Activated T-helper 1 cell treated with anti-CD3 and anti-CD28 coated beads, Interleukin-12 subunit alpha, Interleukin-12 subunit beta, Interleukin-2, Interleukin-4 antibody, amounts not matched to agents 30 ng/mL and 10 ng/mL and 1 ng/mL, durations not matched to agents 14 hours and 24 hours and 36 hours (primary cell): ENCODE results near the gene NTHL1. TPM values are rescaled to one million over a fixed set of nuclear protein-coding genes. Genes with fewer than 3 reads are reported as not detected.
A peak's percentile ranks its signal among the peaks of the same experiment; 100 is the strongest.

Experiments used
- DNase-seq: peaks from one replicate; pipeline ENCODE4 v3.0.0; 2021; ENCODE audit warnings: low spot score
- H3K27ac Mint-ChIP-seq: one replicate; pipeline ENCODE4 v1.8.0; 2021; ENCODE audit warnings: mild to moderate bottlenecking, mixed read lengths
- H3K27me3 Mint-ChIP-seq: one replicate; pipeline ENCODE4 v1.8.0; 2022; ENCODE audit warnings: mild to moderate bottlenecking, moderate library complexity, mixed read lengths; ENCODE audit not compliant: insufficient read depth
- H3K36me3 Mint-ChIP-seq: one replicate; pipeline ENCODE4 v1.8.0; 2021; ENCODE audit warnings: low read depth, mixed read lengths
- H3K4me1 Mint-ChIP-seq: one replicate; pipeline ENCODE4 v1.8.0; 2021; ENCODE audit warnings: low read depth, mixed read lengths
- H3K4me3 Mint-ChIP-seq: one replicate; pipeline ENCODE4 v1.8.0; 2021; ENCODE audit warnings: mild to moderate bottlenecking, moderate library complexity, mixed read lengths
- H3K9me3 Mint-ChIP-seq: one replicate; pipeline ENCODE4 v1.8.0; 2021; ENCODE audit warnings: mixed read lengths
- intact Hi-C: fragments of 100-400 bp; cut with micrococcal nuclease; formaldehyde crosslinking; loops from one replicate; pipeline ENCODE4 v1.15.1; 2024
- total RNA-seq: library from RNA; stranded (reverse); gene quantifications from 2 replicates; pipeline ENCODE4 v1.2.3, GENCODE V29; 2022

The NTHL1 gene
- total RNA-seq, 1 donor from 2014 or later = 50.0 TPM

DNA sequence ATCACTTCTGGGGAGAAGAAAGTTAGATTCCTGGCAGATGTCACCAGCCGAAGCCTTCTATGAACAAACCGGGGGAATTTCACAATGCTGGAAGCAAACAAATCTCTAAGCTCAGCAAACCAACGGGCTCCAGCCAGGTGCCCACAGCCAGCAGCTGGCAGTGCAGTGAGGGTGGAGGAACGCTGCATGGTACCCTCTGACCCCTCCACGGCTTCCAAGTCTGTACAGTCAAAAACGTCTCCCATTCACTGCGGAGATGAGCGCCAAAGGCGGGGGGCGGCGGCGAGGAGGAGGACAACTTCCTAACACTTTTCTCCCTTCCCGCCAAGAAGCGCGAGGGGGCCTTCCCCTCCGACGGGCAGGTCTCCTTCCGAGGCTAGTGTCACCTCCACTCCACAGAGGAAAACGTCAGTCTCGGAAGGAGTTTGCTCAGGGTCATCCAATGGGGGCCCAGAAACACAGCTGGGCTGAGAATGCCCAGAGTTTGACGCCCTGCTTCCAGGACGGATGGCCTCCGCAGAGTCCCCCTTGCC, 38.9 kb downstream of the NTHL1 start:
- peaks cover 26% of the 10 kb centered on the region for H3K4me1 Mint-ChIP-seq
- DNase-seq = no peak
- H3K27me3 Mint-ChIP-seq = no peaks in the 10 kb centered on the region
- intact Hi-C loops = loop anchor here (1.0 kb wide), 3 partner anchors 15 to 39 kb away; partner anchors contain the start of genes NTHL1 and TSC2
- peaks cover 14% of the 10 kb centered on the region for H3K36me3 Mint-ChIP-seq
- peak overlapping the region; percentile 86 for H3K27ac Mint-ChIP-seq
- H3K4me3 Mint-ChIP-seq = peak overlapping the region; percentile 91
- no peaks in the 10 kb centered on the region for H3K9me3 Mint-ChIP-seq

DNA sequence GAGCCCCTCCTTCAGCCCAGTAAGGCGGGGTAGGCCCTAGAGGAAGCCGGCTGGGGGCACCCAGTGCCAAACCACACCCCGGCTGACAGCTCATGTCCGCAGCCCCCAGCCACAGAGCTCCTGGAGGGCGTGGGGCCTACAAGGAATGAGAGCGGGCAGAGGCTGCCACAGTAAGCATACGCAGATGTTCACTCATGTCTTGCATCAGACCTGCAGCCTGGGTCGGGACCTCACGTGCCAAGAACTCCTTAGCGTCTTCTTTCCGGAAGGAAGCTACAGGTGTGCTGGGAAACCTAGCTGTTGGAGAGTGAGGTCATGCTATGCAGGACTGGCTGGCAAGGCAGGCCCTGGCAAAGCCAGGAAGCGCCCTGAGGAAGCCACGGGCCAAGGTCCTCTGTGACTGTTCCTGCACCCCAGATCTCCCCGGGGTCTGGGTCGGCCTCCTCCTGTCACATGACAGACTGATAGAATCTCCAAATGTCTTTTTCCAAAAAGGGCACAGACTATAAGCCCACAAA, 39.6 kb downstream of the NTHL1 start:
- DNase-seq = no peak
- no peaks in the 10 kb centered on the region for H3K27me3 Mint-ChIP-seq
- H3K4me3 Mint-ChIP-seq = peak overlapping the region; percentile 91
- peaks cover 26% of the 10 kb centered on the region for H3K4me1 Mint-ChIP-seq
- no peaks in the 10 kb centered on the region for H3K9me3 Mint-ChIP-seq
- H3K36me3 Mint-ChIP-seq = peaks cover 14% of the 10 kb centered on the region
- intact Hi-C loops = no loop called here
- peak overlapping the region; percentile 86 for H3K27ac Mint-ChIP-seq

DNA sequence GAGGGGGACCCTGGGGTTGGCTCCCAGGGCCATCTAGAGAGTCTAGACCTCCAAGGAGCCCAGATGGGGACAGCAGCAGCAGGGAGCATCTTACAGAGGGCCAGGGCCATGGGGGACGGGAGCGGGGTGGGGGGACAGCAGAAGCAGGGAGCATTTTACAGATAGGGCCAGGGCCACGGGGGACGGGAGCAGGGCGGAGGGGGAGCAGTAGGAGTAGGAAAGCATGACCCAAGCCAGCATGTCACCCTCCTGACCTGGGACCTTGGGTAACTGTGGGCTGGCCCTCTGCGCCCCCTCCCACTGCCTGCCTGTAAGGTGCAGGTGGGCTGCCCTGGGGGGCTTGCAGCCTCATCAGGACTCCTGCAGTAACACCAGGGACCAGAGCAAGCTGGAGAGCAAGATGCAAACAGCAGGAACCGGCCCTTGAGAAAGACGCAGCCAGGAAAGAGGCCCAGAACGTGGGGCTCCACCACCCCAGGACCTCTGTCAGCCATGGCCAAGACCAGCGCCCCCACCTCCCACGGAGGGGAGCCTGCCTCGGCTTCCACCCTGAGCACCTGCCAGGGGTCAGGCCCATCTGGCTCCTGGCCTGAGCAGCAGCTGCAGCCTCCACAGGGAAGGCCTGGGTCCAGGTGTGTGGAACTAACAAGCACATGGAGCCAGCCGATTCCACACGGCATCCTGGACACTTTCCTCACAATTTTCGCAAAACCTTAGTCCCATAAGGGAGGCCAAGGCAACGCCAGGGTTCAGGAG, 40.4 kb downstream of the NTHL1 start:
- intact Hi-C loops = no loop called here
- no peaks in the 10 kb centered on the region for H3K9me3 Mint-ChIP-seq
- DNase-seq = no peak
- peak overlapping the region; percentile 80 for H3K27ac Mint-ChIP-seq
- H3K36me3 Mint-ChIP-seq = peaks cover 17% of the 10 kb centered on the region
- no peaks in the 10 kb centered on the region for H3K27me3 Mint-ChIP-seq
- H3K4me1 Mint-ChIP-seq = peaks cover 26% of the 10 kb centered on the region
- H3K4me3 Mint-ChIP-seq = peak overlapping the region; percentile 91

DNA sequence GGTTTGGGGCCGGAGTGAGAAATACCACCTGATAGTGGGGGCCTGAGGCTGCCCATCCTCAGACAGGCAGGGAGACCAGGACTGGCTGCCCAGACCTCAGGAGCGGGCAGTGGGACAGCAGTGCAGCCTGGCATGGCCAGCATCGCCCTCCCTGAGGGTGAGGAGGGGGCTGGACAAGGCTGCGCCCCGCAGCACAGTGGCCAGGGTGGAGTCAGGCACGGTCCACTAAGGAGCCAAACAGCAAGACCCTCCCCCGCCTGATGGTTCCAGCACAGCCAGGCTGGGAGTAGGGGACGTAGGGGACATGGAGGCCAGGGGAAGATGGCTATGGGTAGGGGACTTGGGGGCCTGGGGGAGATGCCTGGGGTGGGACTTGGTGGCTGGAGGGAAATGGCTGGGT, 41.3 kb downstream of the NTHL1 start:
- Mint-ChIP-seq H3K27me3 (no peaks in the 10 kb centered on the region), H3K27ac (peak overlapping the region; percentile 44), H3K36me3 (peaks cover 18% of the 10 kb centered on the region), H3K4me1 (peaks cover 26% of the 10 kb centered on the region), H3K4me3 (no peak overlapping the region), H3K9me3 (no peaks in the 10 kb centered on the region)
- intact Hi-C loops = no loop called here
- DNase-seq = no peak

DNA sequence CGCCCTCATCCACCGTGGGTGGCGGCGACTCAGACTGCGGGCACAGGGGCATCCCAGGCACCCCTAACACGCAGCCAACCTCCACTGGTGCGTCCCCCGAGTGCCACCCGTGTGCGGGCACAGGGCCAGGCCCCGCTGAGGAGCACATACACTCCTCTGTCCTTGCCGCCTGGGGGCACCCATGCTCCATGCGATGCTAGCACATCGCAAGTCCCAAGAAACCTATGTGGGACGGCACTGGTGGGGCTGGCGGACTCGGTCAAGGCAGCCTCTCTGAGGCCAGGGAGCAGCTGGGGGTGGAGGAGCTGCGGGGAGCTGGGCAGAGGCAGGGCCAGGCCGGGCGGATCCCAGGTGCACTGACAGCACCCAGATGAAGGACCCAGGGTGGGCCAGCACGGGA, 42.0 kb downstream of the NTHL1 start:
- H3K27me3 Mint-ChIP-seq = no peaks in the 10 kb centered on the region
- intact Hi-C loops = no loop called here
- H3K4me1 Mint-ChIP-seq = peaks cover 26% of the 10 kb centered on the region
- H3K4me3 Mint-ChIP-seq = peak overlapping the region; percentile 68
- H3K27ac Mint-ChIP-seq = no peak overlapping the region
- DNase-seq = no peak
- peaks cover 21% of the 10 kb centered on the region for H3K36me3 Mint-ChIP-seq
- H3K9me3 Mint-ChIP-seq = no peaks in the 10 kb centered on the region

DNA sequence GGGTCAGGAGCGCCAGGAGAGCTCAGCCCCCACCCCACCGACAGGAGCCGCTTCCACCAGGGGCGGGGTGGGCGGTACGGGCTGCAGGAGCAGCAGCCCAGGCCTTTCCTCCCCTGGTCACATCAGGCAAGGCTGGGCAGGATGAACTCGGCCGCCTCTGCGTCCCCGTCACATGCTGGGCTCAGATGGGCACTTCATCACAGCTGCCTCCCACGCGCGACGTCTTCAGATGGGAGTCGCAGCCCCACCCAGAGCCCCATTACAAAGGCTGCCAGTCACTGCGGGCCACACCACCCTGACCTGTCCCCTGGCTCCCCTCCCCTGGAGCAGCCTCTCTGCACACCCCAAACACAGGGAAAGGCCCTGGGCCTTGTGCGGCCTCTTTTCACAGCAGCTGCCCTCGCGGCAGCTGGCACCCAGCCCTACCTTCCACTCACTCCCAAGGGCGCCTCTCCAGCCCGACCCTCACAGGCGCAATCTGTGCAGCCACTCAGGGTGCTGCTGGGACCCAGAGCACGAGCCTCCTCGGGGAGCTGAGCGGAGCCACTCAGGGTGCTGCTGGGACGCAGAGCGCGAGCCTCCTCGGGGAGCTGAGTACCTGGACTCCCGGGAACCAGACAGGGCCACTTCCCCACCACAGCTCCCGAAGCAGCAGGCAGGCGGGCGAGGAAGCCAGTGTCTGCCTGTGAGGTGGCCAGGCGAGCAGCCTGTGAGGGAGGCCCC, 42.7 kb downstream of the NTHL1 start:
- Mint-ChIP-seq H3K27me3 (no peaks in the 10 kb centered on the region), H3K4me1 (peaks cover 20% of the 10 kb centered on the region), H3K36me3 (peaks cover 17% of the 10 kb centered on the region), H3K9me3 (no peaks in the 10 kb centered on the region), H3K4me3 (no peak overlapping the region), H3K27ac (no peak overlapping the region)
- intact Hi-C loops = loop anchor here (1.0 kb wide), 2 partner anchors 9 to 135 kb away; no protein-coding TSS in a partner anchor
- no peak for DNase-seq

DNA sequence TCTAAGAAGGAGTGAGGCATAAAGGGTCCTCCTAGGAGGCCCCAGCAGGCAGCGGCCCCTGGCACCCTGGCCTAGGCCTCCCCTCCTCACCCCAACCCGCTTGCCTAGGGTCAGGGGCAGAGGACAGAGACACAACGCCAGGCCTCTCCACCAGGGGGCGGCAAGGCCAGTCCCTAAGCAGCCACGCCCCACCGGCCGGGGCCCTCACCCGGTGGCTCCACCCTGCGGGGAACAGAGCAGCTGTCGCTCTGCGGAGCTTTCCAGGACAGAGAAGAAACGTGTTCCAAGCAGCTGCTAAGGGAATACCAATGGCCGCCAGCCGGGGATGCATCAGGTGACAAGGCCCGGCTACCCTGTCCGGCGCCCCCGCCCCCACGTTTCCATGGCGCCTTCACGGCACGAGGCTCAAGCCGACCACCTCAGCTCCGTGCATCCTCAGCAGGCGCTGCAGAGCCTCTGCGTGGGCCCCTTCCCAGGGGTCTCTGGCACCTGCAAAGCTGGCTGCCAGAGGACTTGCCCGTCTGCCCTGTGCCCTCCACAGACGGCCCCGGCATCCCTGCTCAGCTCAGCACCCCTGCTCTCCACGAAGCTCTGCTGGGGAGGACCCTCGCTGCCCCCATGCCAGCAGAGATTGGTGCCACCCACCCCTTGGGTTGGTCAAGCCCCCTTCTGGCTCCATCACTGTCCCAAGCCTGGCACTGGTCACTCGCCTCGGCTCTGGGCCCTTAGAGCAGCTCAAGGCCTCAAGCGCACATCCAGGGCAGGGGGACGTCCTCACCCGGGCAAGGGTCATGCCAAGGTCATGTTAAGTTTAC, 43.6 kb downstream of the NTHL1 start:
- H3K4me1 Mint-ChIP-seq = peaks cover 19% of the 10 kb centered on the region
- H3K9me3 Mint-ChIP-seq = no peaks in the 10 kb centered on the region

DNA sequence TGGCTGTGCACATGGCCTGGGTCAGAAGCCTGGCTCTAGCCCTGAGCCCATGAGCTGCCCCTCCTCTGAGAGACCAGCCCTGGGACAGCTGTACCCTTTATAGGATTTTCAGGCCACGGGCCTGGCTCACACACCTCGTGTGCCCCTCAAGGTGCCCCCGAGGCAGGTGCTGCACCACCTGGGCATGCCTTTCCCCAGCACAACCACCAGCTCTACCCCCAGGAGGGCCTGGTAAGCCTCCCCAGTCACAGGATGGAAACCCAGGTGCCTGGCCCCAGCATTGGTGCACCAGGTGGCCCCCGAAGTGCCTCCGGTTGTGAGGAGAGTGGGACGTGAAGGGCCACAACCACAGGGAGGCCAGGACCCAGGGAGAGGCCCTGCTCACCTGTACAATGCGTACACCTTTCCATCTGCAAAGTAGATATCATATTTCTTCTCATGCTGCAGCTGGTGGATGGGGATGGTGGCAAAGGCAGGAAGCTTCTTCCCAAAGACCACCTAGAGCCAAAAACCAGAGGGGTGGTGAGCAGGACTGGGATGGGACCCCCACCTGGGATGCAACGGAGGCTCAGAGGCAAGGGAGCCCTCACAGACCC, 44.3 kb downstream of the NTHL1 start:
- no peak overlapping the region for H3K4me3 Mint-ChIP-seq
- H3K27me3 Mint-ChIP-seq = no peaks in the 10 kb centered on the region
- peaks cover 14% of the 10 kb centered on the region for H3K4me1 Mint-ChIP-seq
- H3K36me3 Mint-ChIP-seq = peaks cover 13% of the 10 kb centered on the region
- H3K9me3 Mint-ChIP-seq = no peaks in the 10 kb centered on the region
- intact Hi-C loops = no loop called here
- H3K27ac Mint-ChIP-seq = no peak overlapping the region
- no peak for DNase-seq

More for the DNA sequence above, 43.6 kb downstream of the NTHL1 start:
- no peaks in the 10 kb centered on the region for H3K27me3 Mint-ChIP-seq
- DNase-seq = peak; percentile 84
- H3K4me3 Mint-ChIP-seq = no peak overlapping the region
- no peak overlapping the region for H3K27ac Mint-ChIP-seq
- intact Hi-C loops = loop anchor here (1.0 kb wide), 2 partner anchors 8 to 136 kb away; no protein-coding TSS in a partner anchor
- H3K36me3 Mint-ChIP-seq = peaks cover 17% of the 10 kb centered on the region

DNA sequence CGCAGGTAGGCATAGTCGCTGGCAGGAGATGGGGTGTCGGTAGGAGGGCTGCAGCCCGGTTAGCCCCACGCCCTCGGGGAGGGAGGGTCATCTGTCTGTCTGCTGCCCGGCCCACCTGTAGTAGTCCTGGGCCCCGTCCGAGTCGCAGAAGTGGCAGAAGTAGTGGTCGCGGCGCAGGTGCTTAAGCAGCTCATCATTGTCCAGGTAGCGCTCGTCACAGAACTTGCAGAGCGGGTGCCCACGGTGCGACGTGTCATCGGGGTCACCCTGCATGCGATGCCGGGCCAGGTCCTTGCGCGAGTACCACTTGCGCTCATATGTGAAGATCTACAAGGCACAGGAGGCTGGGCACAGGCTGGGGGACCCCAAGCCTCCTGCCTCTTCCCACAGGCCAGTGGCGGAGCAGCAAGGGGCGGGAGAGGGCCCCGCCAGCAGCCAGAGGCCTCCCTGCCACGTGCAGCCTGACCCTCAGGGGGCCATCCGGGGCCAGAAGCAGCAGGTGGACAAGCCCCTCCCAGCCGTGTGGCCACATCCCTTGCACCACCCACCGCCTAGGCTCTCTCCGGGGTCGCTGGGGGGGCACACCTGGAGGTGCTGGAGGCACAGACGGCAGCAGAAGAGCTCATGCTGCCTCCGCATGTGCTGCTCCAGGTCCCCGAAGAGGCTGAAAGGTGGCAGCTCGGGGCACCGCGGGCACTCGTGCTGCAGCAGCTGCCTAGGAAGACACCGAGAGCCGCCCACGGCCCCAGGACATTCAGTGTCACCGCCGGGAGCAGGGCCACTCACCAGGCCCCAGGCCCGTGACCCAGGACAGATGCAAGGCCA, 45.0 kb downstream of the NTHL1 start:
- H3K9me3 Mint-ChIP-seq = no peaks in the 10 kb centered on the region
- H3K4me1 Mint-ChIP-seq = peaks cover 7% of the 10 kb centered on the region
- peaks cover 15% of the 10 kb centered on the region for H3K36me3 Mint-ChIP-seq
- no peak for DNase-seq
- no peak overlapping the region for H3K4me3 Mint-ChIP-seq
- H3K27ac Mint-ChIP-seq = no peak overlapping the region
- no peaks in the 10 kb centered on the region for H3K27me3 Mint-ChIP-seq
- intact Hi-C loops = no loop called here

DNA sequence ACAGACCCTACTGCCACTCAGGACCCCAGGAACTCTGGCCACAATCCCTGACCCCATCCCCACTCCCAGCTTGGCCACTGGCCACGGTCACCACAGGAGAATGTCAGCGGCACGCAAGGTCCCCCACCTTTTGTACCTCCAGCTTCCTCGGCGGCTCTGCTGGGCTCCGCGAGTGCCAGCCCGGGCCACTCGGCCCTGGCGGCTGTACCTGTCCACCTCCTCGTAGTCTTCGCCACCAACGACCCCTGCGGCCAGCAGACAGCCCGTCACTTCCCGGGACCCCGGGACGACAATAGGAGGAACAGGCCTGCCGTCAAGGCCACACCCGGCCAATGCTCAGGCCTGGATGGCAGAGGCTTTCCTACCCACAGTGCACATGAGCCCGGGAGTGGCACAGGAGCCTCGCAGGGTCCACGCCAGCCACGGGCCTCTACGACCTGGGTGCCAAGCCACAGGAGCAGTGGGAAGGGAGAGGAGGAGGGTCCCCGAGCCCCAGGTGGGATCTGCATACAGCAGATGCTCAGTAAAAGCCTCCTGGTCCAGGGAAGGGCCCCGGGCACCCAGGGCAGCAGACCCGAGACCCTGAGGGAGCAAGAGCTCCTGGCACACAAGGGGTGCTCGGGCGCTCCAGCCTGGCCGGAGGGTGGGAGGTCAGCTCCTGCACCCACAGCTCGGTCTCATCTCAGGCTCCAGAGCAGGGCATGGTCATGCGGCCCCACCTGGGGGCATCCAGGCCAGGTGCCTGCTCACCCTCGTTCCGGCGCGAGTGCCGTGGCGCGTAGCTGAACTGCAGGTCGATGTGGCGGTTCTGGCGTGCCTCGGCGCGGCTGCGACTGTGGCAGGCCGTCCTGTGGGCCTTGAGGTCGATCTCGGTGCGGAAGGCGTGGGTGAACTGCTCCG, 45.9 kb downstream of the NTHL1 start:
- H3K36me3 Mint-ChIP-seq = peaks cover 14% of the 10 kb centered on the region
- no peaks in the 10 kb centered on the region for H3K27me3 Mint-ChIP-seq
- H3K4me3 Mint-ChIP-seq = no peak overlapping the region
- peaks cover 3% of the 10 kb centered on the region for H3K4me1 Mint-ChIP-seq
- H3K27ac Mint-ChIP-seq = no peak overlapping the region
- H3K9me3 Mint-ChIP-seq = no peaks in the 10 kb centered on the region
- DNase-seq = no peak
- intact Hi-C loops = no loop called here

DNA sequence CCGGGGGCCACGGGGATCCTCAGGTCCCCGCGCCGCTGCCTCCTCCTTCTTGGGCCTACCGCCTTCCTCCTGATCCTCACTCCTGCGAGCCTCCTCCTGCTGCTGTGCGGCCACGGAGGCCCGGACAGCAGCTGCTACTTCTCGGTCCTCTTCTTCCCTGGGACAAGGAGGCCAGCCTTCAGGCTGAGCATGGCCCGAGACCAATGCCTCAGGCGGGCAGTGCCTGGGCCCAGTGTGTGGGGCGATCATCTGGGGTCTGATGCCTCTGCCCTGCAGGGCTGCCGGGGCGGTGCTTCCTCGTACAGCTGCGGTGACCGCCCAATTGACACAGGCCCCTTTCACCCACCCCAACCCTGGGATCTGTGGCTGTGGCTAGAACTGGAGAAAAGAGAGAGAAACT, 46.6 kb downstream of the NTHL1 start:
- no peak overlapping the region for H3K27ac Mint-ChIP-seq
- no peaks in the 10 kb centered on the region for H3K27me3 Mint-ChIP-seq
- H3K9me3 Mint-ChIP-seq = no peaks in the 10 kb centered on the region
- H3K4me3 Mint-ChIP-seq = no peak overlapping the region
- DNase-seq = no peak
- peaks cover 14% of the 10 kb centered on the region for H3K36me3 Mint-ChIP-seq
- intact Hi-C loops = no loop called here
- peaks cover 2% of the 10 kb centered on the region for H3K4me1 Mint-ChIP-seq
